GM19397 (cell line): ENCODE measurements around the gene FHL1.

Experiments used
- ATAC-seq: cut with Tn5 transposase; IDR thresholded peaks from one replicate; pipeline ENCODE4 v1.9.1; 2021; ENCODE audit warnings: mild to moderate bottlenecking, moderate library complexity; ENCODE audit not compliant: unreplicated experiment

Gene FHL1

GRCh38 chrX:136250191-136251040, 103.1 kb downstream of the FHL1 start:
- ATAC-seq: peak; percentile 37

- ATAC-seq: peak; percentile 90
Measured at GRCh38 chrX:136251041-136251991, 104.0 kb downstream of the FHL1 start, which contains the start of gene MAP7D3. MAP7D3 (minus strand) TSS chrX:136251400; CDS start chrX:136251358, 42 bp downstream.

- no peak for ATAC-seq
Measured at GRCh38 chrX:136255541-136255940, 108.2 kb downstream of the FHL1 start.

GRCh38 chrX:136256026-136256425, 108.7 kb downstream of the FHL1 start:
- no peak for ATAC-seq

- no peak for ATAC-seq
Measured at GRCh38 chrX:136258951-136259350, 111.6 kb downstream of the FHL1 start.

- ATAC-seq: no peak
Measured at GRCh38 chrX:136259543-136259942, 112.2 kb downstream of the FHL1 start.

- no peak for ATAC-seq
Measured at GRCh38 chrX:136260776-136261175, 113.4 kb downstream of the FHL1 start.
